GM12873 (cell line): Measurements from ENCODE around the gene LCMT1.

ENCODE experiments used
- TF ChIP-seq, protein P1 (sequence below): IDR thresholded peaks from 2 replicates; pipeline ENCODE4 v1.5.1; 2012; ENCODE audit warnings: low read depth, mild to moderate bottlenecking, moderate library complexity, low read length, control low read depth; ENCODE audit not compliant: insufficient read depth; ENCODE audit errors: missing control alignments

Gene LCMT1

DNA sequence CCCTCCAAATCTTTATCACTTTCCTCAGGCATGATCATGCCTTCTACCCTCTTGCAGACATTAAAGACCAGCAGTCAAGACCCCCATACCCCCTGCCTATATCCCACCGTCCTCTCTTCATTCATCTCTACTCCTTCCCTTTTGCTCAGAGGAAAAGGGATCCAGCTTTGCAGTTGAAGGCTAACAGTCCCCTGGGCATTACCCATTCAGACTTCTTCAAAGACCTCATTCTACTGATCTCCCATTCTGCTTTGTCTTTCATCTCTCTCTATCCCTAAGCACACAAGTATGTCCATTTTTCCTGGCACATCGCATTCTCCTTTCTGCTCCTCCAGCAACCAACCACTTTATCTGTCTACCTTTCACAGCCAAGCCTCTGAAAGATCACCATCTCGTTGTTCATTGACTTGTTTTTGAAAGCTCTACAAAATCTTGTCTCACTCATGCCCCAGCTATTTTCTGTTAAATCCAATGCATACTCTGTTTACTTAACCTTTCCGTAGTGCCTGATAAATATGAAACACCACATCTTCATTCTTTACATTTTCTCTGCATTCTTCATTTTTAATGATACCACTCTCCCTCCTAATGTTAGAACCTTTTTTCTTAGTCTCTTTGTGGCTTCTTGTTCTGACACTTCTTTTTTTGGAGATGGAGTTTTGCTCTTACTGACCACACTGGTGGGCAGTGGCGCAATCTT lies 14.1 kb upstream of the LCMT1 start:
- TF ChIP-seq, protein P1, sequence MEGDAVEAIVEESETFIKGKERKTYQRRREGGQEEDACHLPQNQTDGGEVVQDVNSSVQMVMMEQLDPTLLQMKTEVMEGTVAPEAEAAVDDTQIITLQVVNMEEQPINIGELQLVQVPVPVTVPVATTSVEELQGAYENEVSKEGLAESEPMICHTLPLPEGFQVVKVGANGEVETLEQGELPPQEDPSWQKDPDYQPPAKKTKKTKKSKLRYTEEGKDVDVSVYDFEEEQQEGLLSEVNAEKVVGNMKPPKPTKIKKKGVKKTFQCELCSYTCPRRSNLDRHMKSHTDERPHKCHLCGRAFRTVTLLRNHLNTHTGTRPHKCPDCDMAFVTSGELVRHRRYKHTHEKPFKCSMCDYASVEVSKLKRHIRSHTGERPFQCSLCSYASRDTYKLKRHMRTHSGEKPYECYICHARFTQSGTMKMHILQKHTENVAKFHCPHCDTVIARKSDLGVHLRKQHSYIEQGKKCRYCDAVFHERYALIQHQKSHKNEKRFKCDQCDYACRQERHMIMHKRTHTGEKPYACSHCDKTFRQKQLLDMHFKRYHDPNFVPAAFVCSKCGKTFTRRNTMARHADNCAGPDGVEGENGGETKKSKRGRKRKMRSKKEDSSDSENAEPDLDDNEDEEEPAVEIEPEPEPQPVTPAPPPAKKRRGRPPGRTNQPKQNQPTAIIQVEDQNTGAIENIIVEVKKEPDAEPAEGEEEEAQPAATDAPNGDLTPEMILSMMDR: no peak

DNA sequence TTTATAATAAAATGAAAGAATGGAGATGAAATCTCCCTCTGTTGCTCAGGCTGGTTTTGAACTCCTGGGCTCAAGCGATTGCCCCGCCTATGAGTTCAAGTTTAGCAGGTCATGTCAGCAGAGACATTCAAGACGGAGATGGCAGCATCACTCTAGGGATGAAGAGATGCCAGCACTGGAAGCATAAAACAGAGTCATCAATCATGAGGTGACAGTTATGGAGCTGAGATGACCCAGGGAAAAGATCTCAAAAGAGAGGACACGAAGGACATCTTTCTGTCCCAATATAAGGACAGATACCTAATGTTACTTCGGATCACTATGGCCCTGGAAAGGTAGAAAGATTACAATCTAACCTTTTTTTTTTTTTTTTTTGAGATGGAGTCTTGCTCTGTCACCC lies 11.0 kb upstream of the LCMT1 start:
- TF ChIP-seq, protein P1: no peak

DNA sequence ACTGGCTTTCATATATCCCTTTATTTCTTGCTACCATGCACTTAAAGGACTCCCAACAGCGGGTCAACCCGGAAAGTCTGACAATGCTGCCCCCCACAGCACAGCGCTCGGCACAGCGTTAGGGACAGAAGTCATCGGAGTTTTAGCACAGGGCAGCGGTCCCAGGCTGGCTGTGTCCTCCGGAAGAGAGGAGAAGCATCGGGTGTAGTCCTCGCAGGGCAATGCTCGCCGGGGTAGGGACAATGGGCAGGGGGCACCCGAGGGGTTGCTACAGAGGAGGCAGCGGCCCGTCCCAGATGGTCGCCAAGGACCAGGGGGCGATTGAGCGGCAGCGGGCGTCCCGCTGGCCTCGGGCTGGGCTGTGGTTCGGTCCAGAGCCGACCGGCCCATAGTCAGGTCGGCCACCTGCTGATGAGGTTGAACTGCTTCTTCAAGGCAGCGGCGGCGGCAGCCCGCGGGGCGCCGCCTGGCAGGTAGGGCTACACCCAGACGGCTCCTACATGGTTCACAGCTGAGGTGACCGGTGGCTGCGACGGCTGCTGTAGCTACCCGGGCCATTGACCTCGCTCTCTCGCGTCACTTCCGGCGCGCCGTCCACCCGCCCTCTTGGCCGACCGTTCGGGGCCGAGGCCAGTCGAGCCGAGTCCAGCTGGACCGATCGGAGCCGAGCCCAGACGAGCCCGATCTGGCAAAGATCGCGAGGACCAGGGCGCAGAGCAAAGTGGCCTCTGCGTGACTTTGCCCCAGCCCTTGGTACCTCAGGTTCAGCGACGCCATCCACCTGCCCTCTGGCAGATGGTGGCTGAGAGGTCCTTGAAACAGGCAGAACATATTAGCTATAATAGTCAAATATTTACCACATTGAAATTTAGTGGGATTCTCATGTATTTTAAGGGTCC lies 4.7 kb upstream of the LCMT1 start:
- TF ChIP-seq, protein P1: peak; percentile 52

DNA sequence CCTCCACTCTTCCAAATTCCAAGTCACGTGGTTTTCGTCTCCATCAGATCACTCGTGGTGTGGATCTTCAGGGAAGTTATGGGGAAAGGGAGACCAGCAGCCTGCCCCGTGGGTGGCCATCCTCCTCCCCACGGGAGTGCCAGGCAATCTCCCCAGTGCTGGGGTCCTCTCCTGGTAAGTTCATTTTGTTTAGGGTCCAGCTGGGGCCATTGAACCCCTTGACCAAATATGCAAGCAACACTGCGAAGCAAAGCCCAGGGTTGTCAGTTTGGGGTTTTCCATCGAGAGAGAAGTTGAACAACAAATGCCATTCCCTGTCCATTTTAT lies 4.1 kb upstream of the LCMT1 start:
- TF ChIP-seq, protein P1: no peak

DNA sequence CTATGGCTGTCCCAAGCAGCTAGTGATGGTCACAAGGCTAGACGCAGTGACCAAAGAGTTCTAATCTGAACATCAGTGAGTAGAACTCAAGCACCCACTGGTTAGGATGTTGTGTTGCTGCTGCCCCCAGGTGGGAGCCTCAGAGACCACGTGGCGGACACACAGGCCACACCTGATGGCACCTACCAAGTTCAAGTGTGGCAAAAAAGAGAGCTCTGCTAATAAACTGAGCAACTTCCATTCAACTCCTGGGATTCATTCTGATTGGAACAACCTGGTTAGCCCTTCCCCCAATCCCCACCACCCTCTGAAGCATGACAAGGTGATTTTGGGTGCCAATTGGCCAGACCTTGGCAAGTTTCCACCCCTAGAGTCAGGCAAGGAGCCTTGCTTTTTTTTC lies 3.5 kb upstream of the LCMT1 start:
- TF ChIP-seq, protein P1: peak; percentile 53

DNA sequence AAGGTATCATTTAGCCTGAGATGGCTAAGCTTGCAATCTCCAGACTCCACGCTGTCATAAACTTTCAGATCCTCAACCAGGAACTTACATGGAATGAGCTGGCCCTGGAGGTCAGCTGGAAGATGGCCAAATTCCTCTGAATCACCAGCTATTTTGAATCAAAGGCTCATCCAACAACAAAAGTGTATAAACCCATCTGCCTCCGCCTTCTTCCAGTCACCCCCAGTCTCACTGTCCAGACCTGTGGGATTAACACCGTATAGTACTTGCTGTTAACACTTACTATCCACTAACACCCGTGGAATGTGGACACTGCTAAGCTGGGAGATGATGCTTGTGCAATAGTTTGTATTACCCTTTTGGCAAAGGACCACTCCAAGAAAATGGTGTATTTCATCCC lies 1.9 kb upstream of the LCMT1 start:
- TF ChIP-seq, protein P1: no peak

DNA sequence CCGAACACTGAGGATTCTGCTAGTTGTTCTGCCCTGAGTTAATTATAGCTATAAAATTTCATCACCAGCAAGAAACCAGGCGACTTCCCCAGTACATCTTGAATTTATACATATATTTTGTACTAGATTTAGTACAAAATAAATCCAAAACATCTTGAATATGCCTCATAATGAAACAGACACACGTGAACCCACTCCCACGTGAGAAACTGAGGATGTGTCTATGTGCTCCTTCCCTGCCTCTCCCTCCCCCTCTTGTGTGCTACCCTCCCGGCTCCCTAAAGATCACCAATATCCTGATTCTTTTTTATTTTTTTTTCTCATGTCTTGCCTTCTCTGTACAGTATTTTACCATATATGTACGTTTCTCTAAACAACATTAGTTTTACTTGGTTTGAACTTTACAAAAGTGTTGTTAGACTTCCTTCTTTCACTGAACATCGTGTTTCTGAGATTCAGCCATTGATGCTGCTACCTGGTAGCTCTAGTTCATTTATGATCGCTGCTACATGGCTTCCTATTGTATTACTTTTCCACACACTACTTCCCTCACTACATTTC lies 1.1 kb upstream of the LCMT1 start:
- TF ChIP-seq, protein P1: no peak
